PC-3 (cell line): ENCODE measurements around the gene ACKR3. TPM values are rescaled to one million over a fixed set of nuclear protein-coding genes. Genes with fewer than 3 reads are reported as not detected.

Experiments used
- ATAC-seq: fragments of 200-7000 bp; cut with Tn5 transposase; 2 replicates; pipeline ENCODE4 v1.9.1; 2020; ENCODE audit warnings: mild to moderate bottlenecking, moderate library complexity
- BruUV-seq: library from RNA; stranded (reverse); fragments of 400-500 nt; replicated peaks from 2 replicates; lab custom pipeline; 2021; lab: Mats Ljungman, UMichigan
- CTCF ChIA-PET: fragments of 300-600 bp; sonication (Branson Sonifier 250); formaldehyde crosslinking; loops from one replicate; lab custom pipeline; 2022; ENCODE audit warnings: antibody characterized with exemption; lab: Charles Lee
- POLR2A ChIA-PET: fragments of 300-600 bp; sonication (Branson Sonifier 250); formaldehyde crosslinking; loops from one replicate; lab custom pipeline; 2022; ENCODE audit warnings: antibody characterized with exemption; ENCODE audit not compliant: unreplicated experiment; lab: Charles Lee
- DNase-seq: peaks from one replicate; pipeline ENCODE4 v3.0.0-alpha.2; 2015
- H2AFZ ChIP-seq: fragments of 300-600 bp; sonication (generic); 2 replicates; pipeline ENCODE4 v1.6.0; 2016; ENCODE audit warnings: antibody characterized with exemption, low read length
- H3F3A ChIP-seq: fragments of 300-600 bp; sonication (generic); one replicate; pipeline ENCODE4 v1.6.0; 2017; ENCODE audit warnings: antibody characterized with exemption, low read length, control low read depth, mild to moderate bottlenecking; ENCODE audit not compliant: unreplicated experiment
- H3K27ac ChIP-seq: fragments of 300-600 bp; sonication (generic); 2 replicates; pipeline ENCODE4 v1.5.1; 2016; ENCODE audit warnings: mild to moderate bottlenecking, low read length
- H3K27me3 ChIP-seq: fragments of 300-600 bp; sonication (generic); 2 replicates; pipeline ENCODE4 v1.6.1; 2016; ENCODE audit warnings: low read length, mixed read lengths
- H3K36me3 ChIP-seq: fragments of 300-600 bp; sonication (generic); 2 replicates; pipeline ENCODE4 v1.6.1; 2016; ENCODE audit warnings: low read depth, mixed run types, low read length, mixed read lengths
- H3K4me1 ChIP-seq: fragments of 300-600 bp; sonication (generic); 2 replicates; pipeline ENCODE4 v1.5.1; 2016; ENCODE audit warnings: low read length; ENCODE audit not compliant: insufficient read depth
- H3K4me2 ChIP-seq: fragments of 300-600 bp; sonication (generic); 2 replicates; pipeline ENCODE4 v1.6.0; 2016; ENCODE audit warnings: low read length
- H3K4me3 ChIP-seq: fragments of 300-600 bp; sonication (generic); 2 replicates; pipeline ENCODE4 v1.5.1; 2016; ENCODE audit warnings: mild to moderate bottlenecking, low read length, mixed read lengths
- H3K79me2 ChIP-seq: fragments of 300-600 bp; sonication (generic); 2 replicates; pipeline ENCODE4 v1.6.1; 2017; ENCODE audit warnings: low read length, mixed read lengths
- H3K9ac ChIP-seq: fragments of 300-600 bp; sonication (generic); 2 replicates; pipeline ENCODE4 v1.6.0; 2016; ENCODE audit warnings: mild to moderate bottlenecking, low read length
- H3K9me2 ChIP-seq: fragments of 300-600 bp; sonication (generic); replicated peaks from 2 replicates; pipeline ENCODE4 v1.6.1; 2016; ENCODE audit warnings: mixed run types, low read length, mixed read lengths
- H3K9me3 ChIP-seq: fragments of 300-600 bp; sonication (generic); 2 replicates; pipeline ENCODE4 v1.6.1; 2016; ENCODE audit warnings: low read length, mixed read lengths
- H4K20me1 ChIP-seq: fragments of 300-600 bp; sonication (generic); 2 replicates; pipeline ENCODE4 v1.6.1; 2016; ENCODE audit warnings: low read length, mixed read lengths
- CTCF ChIP-seq: fragments of 300-600 bp; sonication (generic); conservative IDR thresholded peaks from 2 replicates; pipeline ENCODE4 v1.5.1; 2017; ENCODE audit warnings: antibody characterized with exemption, low read depth, mild to moderate bottlenecking, low read length
- EZH2 ChIP-seq: fragments of 300-600 bp; sonication (generic); IDR thresholded peaks from one replicate; pipeline ENCODE4 v1.6.1; 2017; ENCODE audit warnings: antibody characterized with exemption, mild to moderate bottlenecking, low read length; ENCODE audit not compliant: unreplicated experiment
- EZH2phosphoT487 ChIP-seq: fragments of 300-600 bp; sonication (generic); IDR thresholded peaks from 2 replicates; pipeline ENCODE4 v1.6.1; 2018; ENCODE audit warnings: mild to moderate bottlenecking, antibody characterized with exemption, low read length, borderline replicate concordance
- intact Hi-C: fragments of 100-400 bp; cut with micrococcal nuclease; formaldehyde crosslinking; loops from 2 replicates; pipeline ENCODE4 v1.9.0; 2023
- total RNA-seq: library from RNA; depleted of rRNA; stranded (reverse); fragments of >200 nt; gene quantifications from 2 replicates; pipeline ENCODE4 v1.2.3, GENCODE V29; 2014

Gene ACKR3
- total RNA-seq, 1 experiment from 2014 or later, result 3.1 TPM

- Histone ChIP-seq H3K27me3 (no peaks in the 10 kb centered on the region), H4K20me1 (no peaks in the 10 kb centered on the region), H3K9ac (no peak overlapping the region), H3K36me3 (no peaks in the 10 kb centered on the region), H2AFZ (no peak overlapping the region), H3K27ac (no peak overlapping the region), H3K4me1 (no peaks in the 10 kb centered on the region), H3K4me2 (no peak overlapping the region), H3K4me3 (no peak overlapping the region), H3K9me3 (no peaks in the 10 kb centered on the region), H3K79me2 (no peaks in the 10 kb centered on the region), H3F3A (no peaks in the 10 kb centered on the region), H3K9me2 (no peaks in the 10 kb centered on the region)
- CTCF ChIA-PET, result no interaction called here
- no peak for DNase-seq
- TF ChIP-seq CTCF (no peak), EZH2 (no peak), EZH2phosphoT487 (no peak)
- intact Hi-C loops, result no loop called here
- ATAC-seq, result no peak
- POLR2A ChIA-PET, result no interaction called here
- no TSS peak for BruUV-seq
Observed at GRCh38 chr2:236580746-236581355, 11.2 kb downstream of the ACKR3 start.

GRCh38 chr2:236581546-236581945, 11.9 kb downstream of the ACKR3 start:
- Histone ChIP-seq H3K9me2 (no peaks in the 10 kb centered on the region), H3K4me1 (no peaks in the 10 kb centered on the region), H3K4me3 (no peak overlapping the region), H3F3A (no peaks in the 10 kb centered on the region), H3K9ac (no peak overlapping the region), H3K36me3 (no peaks in the 10 kb centered on the region), H4K20me1 (no peaks in the 10 kb centered on the region), H3K79me2 (no peaks in the 10 kb centered on the region), H3K27ac (no peak overlapping the region), H2AFZ (no peak overlapping the region), H3K4me2 (no peak overlapping the region), H3K9me3 (no peaks in the 10 kb centered on the region), H3K27me3 (no peaks in the 10 kb centered on the region)
- BruUV-seq, result no TSS peak
- no peak for DNase-seq
- ChIA-PET CTCF (no interaction called here), POLR2A (no interaction called here)
- no peak for ATAC-seq
- intact Hi-C loops, result no loop called here
- TF ChIP-seq EZH2, result no peak
- TF ChIP-seq EZH2phosphoT487, result no peak
- TF ChIP-seq CTCF, result no peak

- H4K20me1 ChIP-seq, result no peaks in the 10 kb centered on the region
- POLR2A ChIA-PET, result no interaction called here
- TF ChIP-seq CTCF, result no peak
- H3K27ac ChIP-seq, result no peak overlapping the region
- H2AFZ ChIP-seq, result no peak overlapping the region
- BruUV-seq, result no TSS peak
- no peak overlapping the region for H3K4me2 ChIP-seq
- no peaks in the 10 kb centered on the region for H3K27me3 ChIP-seq
- no peaks in the 10 kb centered on the region for H3K9me3 ChIP-seq
- no peak overlapping the region for H3K4me3 ChIP-seq
- intact Hi-C loops, result no loop called here
- no peaks in the 10 kb centered on the region for H3K9me2 ChIP-seq
- CTCF ChIA-PET, result no interaction called here
- DNase-seq, result no peak
- no peaks in the 10 kb centered on the region for H3K36me3 ChIP-seq
- no peak overlapping the region for H3K9ac ChIP-seq
- no peaks in the 10 kb centered on the region for H3K79me2 ChIP-seq
- H3F3A ChIP-seq, result no peaks in the 10 kb centered on the region
- ATAC-seq, result no peak
- H3K4me1 ChIP-seq, result no peaks in the 10 kb centered on the region
Observed at GRCh38 chr2:236582968-236583367, 13.3 kb downstream of the ACKR3 start.
